MM.1S (cell line): ENCODE measurements around the gene PPFIA2.
"Not testable (repeated sequence)": the region's sequence is repeated elsewhere in the genome, so short reads cannot be mapped to it uniquely, and the experiment has no call there.

ENCODE experiments used
- DNase-seq: peaks from one replicate; pipeline ENCODE4 v3.0.0-alpha.2; 2015
- H2AFZ ChIP-seq: fragments of 300-600 bp; sonication (generic); 2 replicates; pipeline ENCODE4 v1.6.0; 2016; ENCODE audit warnings: antibody characterized with exemption, low read length
- H3F3A ChIP-seq: fragments of 300-600 bp; sonication (generic); 2 replicates; pipeline ENCODE4 v1.6.1; 2016; ENCODE audit warnings: mild to moderate bottlenecking, antibody characterized with exemption, low read length, moderate library complexity, mixed read lengths; ENCODE audit not compliant: insufficient read depth
- H3K27ac ChIP-seq: fragments of 300-600 bp; sonication (generic); 2 replicates; pipeline ENCODE4 v1.5.1; 2016; ENCODE audit warnings: mild to moderate bottlenecking, low read length
- H3K27me3 ChIP-seq: fragments of 300-600 bp; sonication (generic); replicated peaks from 2 replicates; pipeline ENCODE4 v1.6.0; 2016; ENCODE audit warnings: low read length; ENCODE audit not compliant: insufficient read depth
- H3K36me3 ChIP-seq: fragments of 300-600 bp; sonication (generic); replicated peaks from 2 replicates; pipeline ENCODE4 v1.6.1; 2016; ENCODE audit warnings: mild to moderate bottlenecking, low read length, mixed read lengths; ENCODE audit not compliant: insufficient read depth
- H3K4me1 ChIP-seq: fragments of 300-600 bp; sonication (generic); 2 replicates; pipeline ENCODE4 v1.6.1; 2016; ENCODE audit warnings: low read length, mixed read lengths
- H3K4me2 ChIP-seq: fragments of 300-600 bp; sonication (generic); 2 replicates; pipeline ENCODE4 v1.6.0; 2016; ENCODE audit warnings: low read depth, low read length
- H3K4me3 ChIP-seq: fragments of 300-600 bp; sonication (generic); 2 replicates; pipeline ENCODE4 v1.5.1; 2016; ENCODE audit warnings: low read length, mixed read lengths
- H3K79me2 ChIP-seq: fragments of 300-600 bp; sonication (generic); 2 replicates; pipeline ENCODE4 v1.6.1; 2016; ENCODE audit warnings: mixed run types, low read length, mixed read lengths
- H3K9ac ChIP-seq: fragments of 300-600 bp; sonication (generic); 2 replicates; pipeline ENCODE4 v1.6.1; 2016; ENCODE audit warnings: low read length, mixed read lengths
- H3K9me2 ChIP-seq: fragments of 300-600 bp; sonication (generic); replicated peaks from 2 replicates; pipeline ENCODE4 v1.6.1; 2016; ENCODE audit warnings: mild to moderate bottlenecking, low read length, mixed read lengths; ENCODE audit not compliant: insufficient read depth
- H3K9me3 ChIP-seq: fragments of 300-600 bp; sonication (generic); replicated peaks from 2 replicates; pipeline ENCODE4 v1.6.1; 2016; ENCODE audit warnings: mild to moderate bottlenecking, low read length, mixed read lengths; ENCODE audit not compliant: insufficient read depth
- H4K20me1 ChIP-seq: fragments of 300-600 bp; sonication (generic); 2 replicates; pipeline ENCODE4 v1.6.1; 2016; ENCODE audit warnings: mild to moderate bottlenecking, low read length, moderate library complexity, mixed read lengths; ENCODE audit not compliant: insufficient read depth
- CTCF ChIP-seq: fragments of 300-600 bp; sonication (generic); IDR thresholded peaks from 2 replicates; pipeline ENCODE4 v1.5.1; 2016; ENCODE audit warnings: antibody characterized with exemption, low read length, mixed read lengths
- EZH2 ChIP-seq: fragments of 300-600 bp; sonication (generic); optimal IDR thresholded peaks from 2 replicates; pipeline ENCODE3; 2017; ENCODE audit warnings: low read depth, mild to moderate bottlenecking, antibody characterized with exemption, low read length, mixed read lengths
- EZH2phosphoT487 ChIP-seq: fragments of 300-600 bp; sonication (generic); IDR thresholded peaks from 2 replicates; pipeline ENCODE4 v1.6.1; 2018; ENCODE audit warnings: antibody characterized with exemption, low read length

Gene PPFIA2

DNA sequence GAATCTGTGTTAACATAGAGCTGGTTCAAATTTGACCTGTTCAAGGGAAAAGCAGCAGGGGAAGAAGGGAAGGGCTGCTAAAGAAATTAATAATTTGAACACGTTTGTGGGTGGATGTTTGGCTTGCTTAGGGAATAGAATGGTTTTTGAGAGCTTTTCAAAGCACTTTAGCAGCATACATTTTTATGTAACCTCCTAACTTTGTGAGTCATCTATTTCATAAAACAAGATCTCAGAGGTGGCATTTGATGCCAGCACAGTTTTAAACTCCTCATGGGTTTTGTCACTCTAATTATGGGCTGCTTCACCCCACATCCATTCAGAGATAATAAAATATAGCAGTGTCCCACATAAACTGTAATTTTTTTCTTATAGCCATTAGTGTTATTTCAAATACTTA, 537.5 kb downstream of the PPFIA2 start:
- H3K27ac ChIP-seq, result no peak overlapping the region

GRCh38 chr12:81216739-81217138, 542.4 kb downstream of the PPFIA2 start:
- no peaks in the 10 kb centered on the region for H3K9me2 ChIP-seq
- no peak for TF ChIP-seq EZH2phosphoT487
- no peak for TF ChIP-seq EZH2
- TF ChIP-seq CTCF, result no peak
- H3F3A ChIP-seq, result no peaks in the 10 kb centered on the region
- no peaks in the 10 kb centered on the region for H3K9me3 ChIP-seq
- H2AFZ ChIP-seq, result no peak overlapping the region
- no peak overlapping the region for H3K27ac ChIP-seq
- H4K20me1 ChIP-seq, result no peaks in the 10 kb centered on the region
- no peaks in the 10 kb centered on the region for H3K36me3 ChIP-seq
- no peak for DNase-seq
- H3K9ac ChIP-seq, result no peak overlapping the region
- no peaks in the 10 kb centered on the region for H3K27me3 ChIP-seq
- H3K4me1 ChIP-seq, result no peaks in the 10 kb centered on the region
- no peaks in the 10 kb centered on the region for H3K79me2 ChIP-seq
- H3K4me2 ChIP-seq, result no peak overlapping the region
- no peak overlapping the region for H3K4me3 ChIP-seq

More for the DNA sequence above, 537.5 kb downstream of the PPFIA2 start:
- no peak overlapping the region for H3K4me3 ChIP-seq
- no peaks in the 10 kb centered on the region for H3K79me2 ChIP-seq
- H4K20me1 ChIP-seq, result no peaks in the 10 kb centered on the region
- H3K4me2 ChIP-seq, result no peak overlapping the region
- H3K9ac ChIP-seq, result no peak overlapping the region
- no peaks in the 10 kb centered on the region for H3F3A ChIP-seq
- no peaks in the 10 kb centered on the region for H3K9me2 ChIP-seq
- H3K36me3 ChIP-seq, result no peaks in the 10 kb centered on the region
- no peaks in the 10 kb centered on the region for H3K27me3 ChIP-seq
- TF ChIP-seq EZH2, result no peak
- H3K4me1 ChIP-seq, result no peaks in the 10 kb centered on the region
- H2AFZ ChIP-seq, result no peak overlapping the region
- no peaks in the 10 kb centered on the region for H3K9me3 ChIP-seq
- DNase-seq, result no peak

- H3K9me3 ChIP-seq, result no peaks in the 10 kb centered on the region
- no peaks in the 10 kb centered on the region for H3F3A ChIP-seq
- no peak overlapping the region for H3K27ac ChIP-seq
- H3K27me3 ChIP-seq, result no peaks in the 10 kb centered on the region
- TF ChIP-seq EZH2, result no peak
- no peak for TF ChIP-seq CTCF
- no peak for TF ChIP-seq EZH2phosphoT487
- H3K79me2 ChIP-seq, result no peaks in the 10 kb centered on the region
- no peak overlapping the region for H3K9ac ChIP-seq
- no peak for DNase-seq
- no peaks in the 10 kb centered on the region for H3K36me3 ChIP-seq
- no peak overlapping the region for H2AFZ ChIP-seq
- no peak overlapping the region for H3K4me3 ChIP-seq
- no peaks in the 10 kb centered on the region for H3K9me2 ChIP-seq
- H4K20me1 ChIP-seq, result no peaks in the 10 kb centered on the region
- H3K4me1 ChIP-seq, result no peaks in the 10 kb centered on the region
- no peak overlapping the region for H3K4me2 ChIP-seq
These were observed 546.0 kb downstream of the PPFIA2 start for GRCh38 chr12:81212996-81213696.

- Histone ChIP-seq H3K4me1 (no peaks in the 10 kb centered on the region), H3K4me2 (no peak overlapping the region), H3K36me3 (no peaks in the 10 kb centered on the region), H4K20me1 (no peaks in the 10 kb centered on the region), H3K9me3 (no peaks in the 10 kb centered on the region), H3K79me2 (no peaks in the 10 kb centered on the region), H3K9me2 (no peaks in the 10 kb centered on the region), H3K27me3 (no peaks in the 10 kb centered on the region), H3K27ac (no peak overlapping the region), H2AFZ (no peak overlapping the region), H3F3A (no peaks in the 10 kb centered on the region), H3K4me3 (no peak overlapping the region), H3K9ac (no peak overlapping the region)
- no peak for DNase-seq
- TF ChIP-seq EZH2phosphoT487, result no peak
- TF ChIP-seq CTCF, result no peak
- no peak for TF ChIP-seq EZH2
These were observed 547.8 kb downstream of the PPFIA2 start for GRCh38 chr12:81211306-81211705.

GRCh38 chr12:81209772-81210225, 549.4 kb downstream of the PPFIA2 start:
- H3K9me3 ChIP-seq, DNase-seq, H3K36me3 ChIP-seq, H2AFZ ChIP-seq, H3K9me2 ChIP-seq, H4K20me1 ChIP-seq, H3F3A ChIP-seq, H3K27ac ChIP-seq, H3K4me1 ChIP-seq, H3K9ac ChIP-seq, H3K27me3 ChIP-seq, H3K79me2 ChIP-seq, H3K4me3 ChIP-seq, H3K4me2 ChIP-seq: not testable (repeated sequence)
